DMS 273 (cell line): Measurements from ENCODE around the gene RSPH9.

Experiments
- DNase-seq: peaks from one replicate; lab custom pipeline; 2025; ENCODE audit not compliant: unreplicated experiment; lab: John Stamatoyannopoulos, UW

Gene RSPH9

DNA sequence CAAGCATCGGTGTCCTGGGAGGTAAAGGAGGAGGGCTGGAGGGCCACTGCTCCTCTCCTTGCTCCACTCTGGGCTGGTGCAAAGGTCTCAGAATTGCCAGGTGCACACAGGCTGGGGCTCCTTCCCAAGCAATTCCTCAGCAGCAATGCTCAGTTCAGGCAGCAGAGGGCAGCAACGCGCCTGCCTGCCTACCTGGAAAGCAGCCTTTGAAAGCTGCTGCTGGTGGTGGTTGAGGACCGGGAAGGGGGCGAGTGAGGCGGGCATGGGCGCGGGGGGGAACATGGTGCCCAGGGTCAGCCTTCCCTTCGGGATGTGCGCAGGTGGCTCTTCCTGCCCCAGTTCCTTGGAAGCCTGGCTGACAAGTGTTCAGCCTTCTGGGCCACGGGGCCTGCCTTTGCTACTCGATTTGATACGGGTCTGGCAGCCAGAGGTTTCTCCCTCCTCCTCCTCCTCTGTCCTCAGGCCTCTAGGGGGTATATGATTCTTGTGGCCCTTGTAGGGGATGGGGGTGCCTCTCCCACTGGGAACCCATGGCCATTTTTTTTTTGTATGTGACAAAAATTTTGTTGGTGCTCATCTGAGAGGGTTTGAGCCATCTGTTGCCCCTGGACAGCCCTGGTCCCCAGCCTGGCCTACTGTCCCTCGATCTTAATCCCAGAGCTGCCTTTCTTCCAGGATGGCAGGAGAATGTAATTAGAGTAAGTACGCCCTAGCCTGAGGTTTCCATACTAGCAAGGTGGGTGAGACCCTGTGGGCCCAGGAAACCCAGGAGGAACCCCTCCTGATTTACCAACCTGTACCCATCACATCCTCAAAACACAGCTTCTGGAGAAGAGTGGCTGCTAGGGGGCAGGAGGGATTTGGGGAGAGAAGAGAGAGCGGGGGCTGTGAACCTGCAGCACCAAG is 22.7 kb downstream of the RSPH9 start:
- DNase-seq = peak; percentile 92

- DNase-seq = peak; percentile 90
Measured at GRCh38 chr6:43668151-43669028, 23.6 kb downstream of the RSPH9 start.

GRCh38 chr6:43669050-43669921 is 24.4 kb downstream of the RSPH9 start:
- peak; percentile 45 for DNase-seq

- peak; percentile 45 for DNase-seq
Measured at GRCh38 chr6:43669922-43670622, 25.2 kb downstream of the RSPH9 start.

DNA sequence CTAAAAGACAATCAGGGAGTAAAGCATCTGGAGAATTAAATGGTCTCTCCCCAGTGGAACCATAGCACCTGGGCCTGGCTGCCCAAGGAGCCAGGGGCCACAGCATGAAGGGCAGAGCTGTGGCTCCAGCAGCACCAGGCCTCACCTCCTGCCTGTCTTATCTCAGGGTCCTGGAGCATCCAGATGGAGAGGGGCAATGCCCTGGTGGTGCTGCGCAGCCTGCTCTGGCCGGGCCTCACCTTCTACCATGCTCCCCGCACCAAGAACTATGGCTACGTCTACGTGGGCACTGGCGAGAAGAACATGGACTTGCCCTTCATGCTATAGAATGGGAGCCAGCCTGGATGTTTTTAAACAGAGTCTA is 25.8 kb downstream of the RSPH9 start:
- no peak for DNase-seq

- DNase-seq = no peak
Measured at GRCh38 chr6:43671011-43671800, 26.4 kb downstream of the RSPH9 start.

DNA sequence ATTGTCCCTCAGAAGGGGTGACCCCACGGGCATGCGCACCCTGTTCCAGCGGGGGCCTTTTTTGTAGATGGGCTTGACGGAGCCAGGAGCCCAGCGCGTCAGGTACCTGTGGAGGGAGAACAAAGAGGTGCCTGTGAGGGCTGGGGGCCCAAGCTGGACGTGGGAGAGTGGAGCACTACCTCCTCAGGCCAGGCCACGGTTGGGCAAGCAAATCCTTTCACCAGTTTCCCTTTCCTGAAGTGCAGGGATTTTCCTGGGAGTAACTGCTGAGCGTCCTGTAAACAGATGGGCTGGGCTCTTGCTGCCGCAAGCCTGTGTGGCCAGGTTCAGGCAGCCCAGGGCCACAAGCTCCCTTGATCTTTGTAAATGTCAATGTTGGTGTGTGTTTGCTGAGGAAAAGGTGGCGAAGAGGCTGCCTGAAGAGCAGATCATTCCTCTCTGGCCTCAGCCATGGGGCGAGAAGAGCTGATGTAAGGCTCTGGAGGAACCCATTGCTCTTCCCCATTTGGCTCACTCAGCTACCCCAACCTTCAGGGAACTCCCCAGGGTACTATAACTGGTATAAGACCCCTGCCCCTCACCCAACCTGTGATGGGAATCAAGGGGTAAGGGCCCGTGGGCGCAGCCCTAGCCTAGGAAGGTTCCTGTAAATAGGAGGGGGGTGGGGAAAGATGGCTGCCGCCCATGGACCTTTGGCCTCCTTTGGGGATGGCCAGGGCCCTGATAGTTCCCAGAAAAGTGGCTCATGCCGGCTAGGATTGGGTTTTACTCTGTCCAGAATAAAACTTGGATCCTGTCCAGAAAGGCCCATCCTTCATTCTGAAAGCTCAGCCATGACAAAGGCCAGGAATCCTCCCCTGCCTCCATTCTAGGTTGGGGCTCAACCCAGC is 27.2 kb downstream of the RSPH9 start:
- no peak for DNase-seq

DNA sequence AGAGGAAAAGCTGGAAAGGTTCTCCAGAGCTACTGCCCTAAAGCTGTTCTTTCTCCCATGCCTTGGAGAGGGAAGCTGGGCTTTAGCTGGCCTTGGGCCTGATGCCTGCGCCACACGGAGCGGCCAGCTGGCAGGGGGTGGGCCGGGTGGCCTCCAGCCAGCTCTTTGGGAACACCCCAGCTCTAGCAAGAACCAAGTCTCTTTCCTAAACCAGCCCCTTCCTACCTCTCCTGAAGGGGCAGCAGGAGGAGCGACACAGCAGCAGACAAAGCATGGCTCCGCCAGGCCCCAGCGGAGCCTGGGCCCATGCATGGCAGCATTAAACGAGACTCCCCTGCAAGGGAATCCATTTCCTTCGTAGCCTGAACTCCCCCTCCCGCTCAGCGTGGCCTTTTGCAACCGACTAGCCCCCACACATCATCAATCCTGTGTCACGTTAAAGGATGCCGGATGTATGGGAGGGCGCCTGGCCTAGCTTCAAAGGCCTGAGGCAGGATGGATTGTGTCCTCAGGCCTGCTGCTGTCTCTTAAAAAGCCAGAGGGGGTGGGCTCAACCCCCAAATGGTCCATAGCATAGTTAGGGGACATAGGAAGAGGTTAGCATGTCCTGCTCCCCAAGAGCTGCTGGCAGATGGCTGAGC is 28.7 kb downstream of the RSPH9 start:
- peak; percentile 95 for DNase-seq

DNA sequence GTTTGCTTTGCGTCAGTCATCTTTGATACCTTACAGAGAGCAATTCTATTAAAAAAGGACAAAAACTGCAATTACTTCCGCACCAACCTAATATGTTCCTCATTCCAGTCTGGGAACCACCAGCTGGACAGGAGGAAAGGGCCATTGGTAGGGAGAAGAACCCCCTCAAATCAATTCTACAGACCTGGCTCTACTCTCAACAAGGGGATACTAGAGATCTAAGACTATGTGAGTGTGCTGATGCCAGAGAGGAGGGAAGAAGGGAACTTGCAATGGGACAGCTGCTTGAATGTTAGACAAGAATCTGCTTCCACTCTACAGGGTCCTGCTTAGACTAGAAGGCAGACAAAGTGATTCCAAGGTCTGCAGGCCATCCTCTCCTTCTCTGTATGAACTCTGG is 29.5 kb downstream of the RSPH9 start:
- peak; percentile 35 for DNase-seq

DNA sequence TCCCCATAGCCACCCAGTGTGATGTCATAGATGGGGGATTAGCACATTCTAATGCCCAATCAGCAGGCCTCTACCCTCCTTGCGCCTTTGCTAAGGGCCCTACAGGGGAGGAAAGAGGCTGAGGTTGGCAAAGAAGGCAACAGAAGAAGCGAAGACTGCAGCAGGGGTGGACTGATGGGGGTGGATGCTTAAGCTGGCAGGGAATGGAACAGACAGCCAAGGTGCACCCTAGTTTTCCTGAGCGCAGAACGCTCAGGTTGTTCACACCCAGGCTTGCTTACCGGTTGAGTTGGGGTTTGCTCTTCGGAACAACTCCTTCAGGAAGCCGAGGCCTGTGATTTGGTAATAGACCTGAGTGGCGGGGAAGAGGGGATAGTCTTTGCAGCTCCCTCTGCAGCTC is 30.1 kb downstream of the RSPH9 start:
- no peak for DNase-seq

GRCh38 chr6:43676962-43677606 is 32.2 kb downstream of the RSPH9 start:
- DNase-seq = no peak

DNA sequence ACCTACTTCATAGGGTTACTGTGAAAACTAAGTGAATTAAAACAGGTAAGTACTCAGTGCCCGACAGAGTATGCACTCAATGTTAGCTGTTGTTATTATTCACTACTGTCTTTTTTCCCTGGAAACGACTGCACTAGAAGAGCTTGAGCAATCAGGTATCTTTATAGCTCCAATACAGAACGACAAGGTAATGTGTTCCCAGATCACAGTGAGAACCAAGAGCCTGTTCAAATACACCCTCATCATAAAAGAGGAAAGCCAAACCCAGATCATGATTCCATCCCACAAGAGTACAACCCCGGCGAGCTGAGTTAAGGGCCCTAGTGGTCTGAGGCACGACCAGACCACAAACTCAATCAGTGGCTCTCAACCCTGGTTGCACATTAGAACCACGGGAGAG is 32.9 kb downstream of the RSPH9 start:
- DNase-seq = no peak

- DNase-seq = no peak
Measured at GRCh38 chr6:43678341-43678740, 33.5 kb downstream of the RSPH9 start.

- no peak for DNase-seq
Measured at GRCh38 chr6:43679057-43679456, 34.2 kb downstream of the RSPH9 start.

DNA sequence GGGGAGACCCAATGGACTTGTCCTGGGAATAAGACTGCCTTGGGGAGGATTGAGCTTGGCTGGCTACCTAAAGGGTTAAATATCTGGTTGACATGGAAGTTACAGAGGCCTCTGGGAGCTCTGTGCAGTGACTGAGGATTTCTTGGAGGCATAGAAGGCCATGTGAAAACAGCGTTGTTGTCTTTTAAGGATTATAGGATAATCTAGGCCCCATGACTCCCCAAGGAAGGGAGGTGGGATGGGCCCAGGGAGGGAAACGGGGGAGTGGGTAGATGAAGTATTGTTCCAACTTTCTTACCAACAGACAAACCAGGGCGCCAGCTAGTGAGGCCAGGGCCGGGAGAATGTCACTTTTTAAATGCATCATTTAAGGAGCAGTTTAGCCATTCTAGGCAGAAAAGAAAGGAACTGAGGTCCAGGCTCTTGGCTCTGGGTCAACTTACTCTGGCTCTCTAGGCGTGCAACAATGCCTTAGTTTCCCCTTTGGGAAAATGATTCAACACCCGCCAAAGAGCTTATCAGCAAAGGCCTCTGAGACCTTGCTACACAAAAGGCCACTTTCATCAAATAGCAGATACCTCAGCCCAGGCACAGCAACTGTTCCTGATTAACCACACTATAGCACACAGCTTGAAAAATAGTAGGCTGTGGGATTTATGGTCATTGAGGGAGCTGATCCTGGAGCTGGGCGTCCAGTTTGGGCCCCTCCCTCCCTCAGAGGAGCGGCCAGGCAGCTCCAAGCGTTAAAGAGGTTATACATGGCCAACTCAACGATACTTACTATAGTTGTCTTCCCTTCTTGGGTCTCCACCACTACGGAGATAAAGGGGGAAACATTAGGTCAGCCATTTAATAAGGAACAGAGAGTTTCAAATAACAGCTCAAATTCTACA is 35.7 kb downstream of the RSPH9 start:
- DNase-seq = no peak

DNA sequence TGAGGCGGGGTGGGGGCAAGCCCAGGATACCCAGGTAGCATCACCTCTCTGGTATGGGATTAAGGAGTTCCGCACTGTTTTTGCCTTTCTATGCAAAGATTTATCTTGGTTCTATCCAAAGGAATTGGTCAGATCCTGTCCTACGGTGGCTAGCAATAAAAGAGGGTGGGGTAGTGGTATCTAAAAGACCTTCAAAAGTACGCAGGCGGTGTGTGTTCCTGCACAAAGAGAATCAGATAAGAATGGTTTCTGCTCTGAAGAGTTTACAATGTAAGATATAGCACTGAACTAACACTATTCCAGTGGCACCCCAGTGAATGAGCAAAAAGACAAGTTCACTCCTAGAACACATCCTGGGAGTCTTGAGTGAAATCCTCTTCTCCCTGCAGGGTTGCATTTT is 36.5 kb downstream of the RSPH9 start:
- no peak for DNase-seq
